Activated CD8-positive, alpha-beta memory T cell treated with anti-CD3 and anti-CD28 coated beads, Interleukin-2, amount 50 U/mL, for 48 hours (primary cell): Measurements from ENCODE around the gene VPS45.
"Not testable (repeated sequence)": the region's sequence is repeated elsewhere in the genome, so short reads cannot be mapped to it uniquely, and the experiment has no call there.

ENCODE experiments used
- DNase-seq: peaks from one replicate; pipeline ENCODE4 v3.0.0-alpha.2; 2020

The VPS45 gene, protein sequence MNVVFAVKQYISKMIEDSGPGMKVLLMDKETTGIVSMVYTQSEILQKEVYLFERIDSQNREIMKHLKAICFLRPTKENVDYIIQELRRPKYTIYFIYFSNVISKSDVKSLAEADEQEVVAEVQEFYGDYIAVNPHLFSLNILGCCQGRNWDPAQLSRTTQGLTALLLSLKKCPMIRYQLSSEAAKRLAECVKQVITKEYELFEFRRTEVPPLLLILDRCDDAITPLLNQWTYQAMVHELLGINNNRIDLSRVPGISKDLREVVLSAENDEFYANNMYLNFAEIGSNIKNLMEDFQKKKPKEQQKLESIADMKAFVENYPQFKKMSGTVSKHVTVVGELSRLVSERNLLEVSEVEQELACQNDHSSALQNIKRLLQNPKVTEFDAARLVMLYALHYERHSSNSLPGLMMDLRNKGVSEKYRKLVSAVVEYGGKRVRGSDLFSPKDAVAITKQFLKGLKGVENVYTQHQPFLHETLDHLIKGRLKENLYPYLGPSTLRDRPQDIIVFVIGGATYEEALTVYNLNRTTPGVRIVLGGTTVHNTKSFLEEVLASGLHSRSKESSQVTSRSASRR

DNA sequence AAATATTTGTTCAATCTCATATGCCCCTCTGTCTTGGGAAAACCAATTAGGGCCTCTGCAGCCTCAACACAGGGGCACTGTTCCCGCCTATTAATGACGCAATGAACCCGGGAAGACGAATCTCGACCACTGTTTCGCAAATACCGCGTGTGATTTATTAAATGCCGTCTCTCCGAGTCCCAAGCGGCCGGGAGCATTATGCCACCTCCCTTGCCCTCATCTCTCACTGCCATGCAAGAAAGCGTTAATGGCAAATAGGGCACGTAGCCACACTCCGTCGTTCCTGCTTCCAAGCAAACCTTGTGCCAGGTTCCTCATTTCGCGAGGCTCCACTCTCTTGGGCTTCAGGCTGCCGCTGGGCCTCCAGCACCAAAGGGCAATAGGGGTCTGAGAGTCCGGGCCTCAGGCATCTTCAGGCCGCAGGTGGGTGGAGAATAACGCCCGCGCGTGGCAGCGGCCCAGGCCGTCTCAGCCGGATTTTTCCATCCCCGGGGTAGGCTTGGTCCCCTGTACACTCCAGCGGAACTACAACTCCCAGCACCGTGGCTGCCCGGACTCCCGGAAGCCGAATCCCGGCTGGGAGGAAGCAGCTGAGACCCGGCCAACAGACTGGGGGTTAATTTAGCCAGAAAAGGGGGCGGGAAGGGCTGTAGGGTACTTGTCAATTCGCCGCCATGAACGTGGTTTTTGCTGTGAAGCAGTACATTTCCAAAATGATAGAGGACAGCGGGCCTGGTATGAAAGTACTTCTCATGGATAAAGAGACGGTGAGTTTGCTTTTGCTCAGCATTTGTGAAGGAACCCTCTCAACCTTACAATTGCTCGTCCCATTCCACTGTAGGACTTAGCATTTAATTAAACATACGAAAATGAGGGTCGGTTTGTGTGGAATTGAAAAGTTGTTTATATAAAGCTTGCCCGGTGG lies at the start of gene VPS45:
Gene VPS45, plus strand, starts transcription at position 593 of the 925 bp plus-strand sequence. Its CDS starts 82 bp downstream, at position 675.
- DNase-seq, result peak; percentile 91

DNA sequence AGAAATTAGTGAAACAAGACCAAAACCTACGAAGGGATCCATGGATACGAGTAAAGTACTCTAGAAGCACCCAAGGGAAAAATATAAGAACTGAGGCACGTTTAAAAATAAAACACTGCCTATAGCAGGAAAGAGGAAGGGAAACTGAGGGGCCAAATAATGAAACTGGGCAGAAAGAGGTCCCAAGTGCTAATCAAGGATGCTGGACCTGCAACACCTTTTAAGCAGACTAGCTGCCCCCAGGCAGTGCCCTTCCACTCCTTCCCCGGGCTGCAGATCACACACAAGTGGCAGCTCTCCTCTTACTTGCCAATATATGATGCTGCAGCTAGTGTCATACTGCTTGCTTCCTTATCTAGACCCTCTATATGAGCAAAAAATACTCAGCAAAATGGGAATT lies 49.4 kb upstream of the VPS45 start:
- no peak for DNase-seq

DNA sequence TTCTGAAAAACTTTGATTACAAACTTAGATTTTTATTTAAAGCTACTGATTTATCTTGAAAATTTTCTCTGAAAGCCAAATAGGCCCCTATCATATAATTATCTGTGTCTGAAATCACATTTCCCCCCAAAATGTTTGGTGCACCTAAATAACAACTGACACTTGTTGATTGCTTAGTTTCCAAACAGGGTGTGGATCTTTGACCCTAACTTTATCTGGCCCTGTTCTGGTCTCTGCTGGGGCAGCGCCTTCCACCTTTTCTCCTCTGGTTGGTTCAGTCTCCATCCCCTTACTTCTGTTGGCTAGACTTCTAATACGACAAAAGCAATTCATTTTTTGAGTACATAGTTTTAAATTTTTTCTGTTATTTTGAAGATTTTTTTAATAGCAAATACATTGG lies 46.9 kb upstream of the VPS45 start:
- no peak for DNase-seq

DNA sequence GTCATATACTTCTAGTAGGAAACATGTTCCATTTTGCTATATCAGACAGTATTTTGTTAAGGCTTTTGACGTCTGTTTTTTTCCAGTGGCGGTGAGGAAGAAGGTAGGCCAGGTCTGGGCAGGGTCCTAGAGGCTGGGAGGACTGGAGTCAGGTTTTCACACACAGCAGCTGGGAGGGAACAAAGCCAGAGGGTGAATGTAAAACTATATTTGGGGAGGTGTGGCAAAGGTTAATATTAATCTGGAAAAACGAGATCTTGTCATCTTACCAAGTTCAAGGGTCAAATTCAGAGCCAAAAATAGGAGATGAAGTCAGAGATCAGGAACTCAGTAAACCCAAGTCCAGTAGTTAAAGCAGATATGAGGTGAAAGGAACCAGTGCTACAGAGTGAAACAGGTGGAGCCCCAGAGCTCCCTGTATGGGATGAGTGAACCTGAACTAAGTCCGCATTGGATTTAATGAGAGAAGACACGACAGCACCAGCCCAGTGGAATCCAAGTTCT lies 46.3 kb upstream of the VPS45 start:
- no peak for DNase-seq

DNA sequence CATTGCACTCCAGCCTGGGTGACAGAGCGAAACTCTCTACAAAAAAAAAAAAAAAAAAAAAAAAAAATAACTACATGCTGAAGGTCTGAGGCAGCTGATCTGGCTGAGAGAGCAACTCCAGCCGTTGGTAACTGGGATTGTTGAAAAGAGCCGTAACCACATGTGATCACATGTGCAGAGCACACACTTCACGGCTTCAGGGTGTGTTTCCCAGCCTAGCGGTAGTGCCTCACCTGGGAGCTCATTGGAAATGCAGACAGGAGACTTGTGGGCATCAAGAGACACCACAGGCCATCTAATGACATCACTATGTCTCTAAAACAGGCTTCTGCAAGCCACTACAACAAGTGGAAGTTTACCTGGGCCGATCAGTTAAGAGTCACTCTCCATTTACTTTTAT lies 45.2 kb upstream of the VPS45 start:
- no peak for DNase-seq

DNA sequence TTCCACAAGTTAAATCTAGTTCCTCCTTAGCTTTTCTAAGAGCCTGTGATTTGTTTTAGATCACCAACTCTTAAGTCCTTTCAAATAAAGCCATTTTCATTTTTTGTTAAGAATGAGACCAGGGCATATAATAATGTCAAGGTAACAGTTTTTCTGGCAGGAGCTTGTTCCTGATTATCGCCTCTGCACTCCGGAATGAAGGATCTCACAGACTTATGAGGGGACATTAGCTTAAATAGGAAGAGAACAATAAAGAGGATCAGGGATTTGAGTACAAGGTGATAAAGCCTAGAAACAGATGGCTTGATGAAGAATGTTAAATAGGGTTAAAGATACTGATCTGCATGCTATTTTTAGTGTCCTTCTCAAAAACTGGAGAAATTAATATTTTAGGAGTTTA lies 43.4 kb upstream of the VPS45 start:
- DNase-seq, result no peak

DNA sequence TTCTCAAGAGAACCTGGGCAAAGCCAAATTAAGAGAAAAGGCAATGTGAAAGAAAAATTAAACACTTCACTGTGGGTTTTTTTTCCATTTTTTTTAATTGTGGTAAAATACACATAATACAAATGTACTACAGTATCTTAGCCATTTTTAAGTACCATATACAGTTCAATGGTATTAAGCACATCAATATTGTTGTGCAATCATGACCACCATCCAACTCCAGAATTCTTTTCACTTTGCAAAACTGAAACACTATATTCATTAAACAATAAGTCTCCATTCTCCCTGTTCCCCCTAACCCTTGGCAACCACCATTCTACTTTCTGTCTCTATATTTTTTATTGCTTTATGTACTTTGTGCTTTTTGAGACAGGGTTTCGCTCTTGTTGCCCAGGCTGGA lies 39.3 kb upstream of the VPS45 start:
- DNase-seq, result no peak

DNA sequence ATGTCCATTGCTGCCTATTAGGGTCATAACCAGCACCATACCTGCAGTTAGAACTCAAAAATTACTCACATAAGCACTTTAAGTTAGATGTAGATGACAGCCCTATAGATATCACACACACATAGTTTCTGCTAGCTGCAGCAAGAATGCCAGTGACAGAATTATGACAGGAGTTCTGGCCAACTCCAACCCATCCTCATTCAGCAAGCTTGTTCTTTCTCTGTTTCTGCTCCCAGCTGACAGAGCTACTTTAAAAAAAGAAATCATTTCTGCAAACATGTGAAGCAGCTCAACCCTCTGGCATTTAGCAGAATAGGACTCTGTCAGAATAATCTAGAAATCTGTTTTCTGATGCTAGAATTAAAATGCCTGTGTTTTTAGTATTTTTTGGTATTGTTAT lies 33.2 kb upstream of the VPS45 start:
- DNase-seq, result no peak

DNA sequence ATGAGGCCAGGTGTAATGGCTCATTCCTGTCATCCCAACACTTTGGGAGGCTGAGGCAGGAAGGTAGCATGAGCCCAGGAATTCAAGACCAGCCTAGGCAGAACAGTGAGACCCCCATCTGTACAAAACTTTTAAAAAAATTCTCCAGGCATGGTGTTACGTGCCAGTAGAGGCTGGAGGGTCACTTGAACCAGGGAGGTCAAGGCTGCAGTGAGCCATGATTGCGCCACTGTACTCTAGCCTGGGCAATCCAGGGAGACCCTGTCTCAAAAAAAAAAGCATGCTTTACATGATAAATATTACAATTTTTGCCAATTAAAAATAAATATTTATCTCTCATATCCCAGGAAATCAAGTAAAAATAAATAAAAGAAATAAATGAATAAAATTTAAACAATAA lies 17.6 kb upstream of the VPS45 start:
- DNase-seq, result no peak

DNA sequence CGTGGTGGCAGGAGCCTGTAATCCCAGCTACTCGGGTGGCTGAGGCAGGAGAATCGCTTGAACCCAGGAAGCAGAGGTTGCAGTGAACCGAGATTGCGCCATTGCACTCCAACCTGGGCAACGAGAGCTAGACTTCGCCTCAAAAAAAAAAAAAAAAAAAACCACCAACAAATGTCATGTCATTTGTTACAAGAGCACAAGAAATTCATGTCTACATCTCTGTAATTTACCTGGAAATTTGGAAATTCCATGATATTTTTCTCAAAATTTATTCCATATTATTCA lies 16.5 kb upstream of the VPS45 start:
- DNase-seq, result no peak

DNA sequence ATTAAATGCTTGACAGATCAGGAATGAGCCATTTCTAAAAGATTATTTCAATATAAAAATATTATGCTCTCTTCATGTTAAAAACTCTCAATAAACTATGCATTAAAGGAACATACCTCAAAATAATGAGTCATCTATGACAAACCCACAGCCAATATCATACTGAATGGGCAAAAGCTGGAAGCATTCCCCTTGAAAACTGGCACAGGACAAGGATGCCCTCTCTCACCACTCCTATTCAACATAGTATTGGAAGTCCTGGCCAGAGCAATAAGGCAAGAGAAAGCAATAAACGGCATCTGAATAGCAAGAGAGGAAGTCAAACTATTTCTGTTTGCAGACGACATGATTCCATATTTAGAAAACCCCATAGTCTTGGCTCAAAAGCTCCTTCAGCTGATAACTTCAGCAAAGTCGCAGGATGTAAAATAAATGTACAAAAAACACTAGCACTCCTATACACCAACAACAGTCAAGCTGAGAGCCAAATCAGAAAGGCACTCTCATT lies 15.6 kb upstream of the VPS45 start:
- DNase-seq, result not testable (repeated sequence)

DNA sequence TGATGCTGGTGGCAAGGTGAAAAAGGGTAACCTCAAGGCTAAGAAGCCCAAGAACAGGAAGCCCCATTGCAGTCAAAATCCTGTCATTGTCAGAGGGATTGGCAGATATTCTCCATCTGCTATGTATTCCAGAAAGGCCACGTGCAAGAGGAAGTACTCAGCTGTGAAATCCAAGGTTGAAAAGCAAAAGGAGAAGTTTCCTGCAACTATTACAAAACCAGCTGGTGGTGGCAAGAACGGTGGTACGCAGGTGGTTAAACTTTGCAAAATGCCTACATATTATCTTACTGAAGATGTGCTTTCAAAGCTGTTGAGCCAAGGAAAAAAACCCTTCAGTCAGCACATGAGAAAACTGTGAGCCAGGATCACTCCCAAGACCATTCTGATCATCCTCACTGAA lies 13.7 kb upstream of the VPS45 start:
- DNase-seq, result no peak

DNA sequence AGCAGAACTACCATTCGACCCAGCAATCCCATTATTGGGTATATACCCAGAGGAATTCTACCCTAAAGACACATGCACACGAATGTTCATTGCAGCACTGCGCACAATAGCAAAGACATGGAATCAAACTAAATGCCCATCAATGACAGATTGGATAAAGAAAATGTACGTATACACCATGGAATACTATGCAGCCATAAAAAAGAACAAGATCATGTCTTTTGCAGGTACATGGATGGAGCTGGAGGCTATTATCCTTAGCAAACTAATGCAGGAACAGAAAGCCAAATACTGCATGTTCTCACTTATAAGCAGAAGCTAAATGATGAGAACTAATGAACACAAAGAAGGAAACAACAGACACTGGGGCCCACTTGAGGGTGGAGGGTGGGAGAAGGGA lies 12.1 kb upstream of the VPS45 start:
- not testable (repeated sequence) for DNase-seq

DNA sequence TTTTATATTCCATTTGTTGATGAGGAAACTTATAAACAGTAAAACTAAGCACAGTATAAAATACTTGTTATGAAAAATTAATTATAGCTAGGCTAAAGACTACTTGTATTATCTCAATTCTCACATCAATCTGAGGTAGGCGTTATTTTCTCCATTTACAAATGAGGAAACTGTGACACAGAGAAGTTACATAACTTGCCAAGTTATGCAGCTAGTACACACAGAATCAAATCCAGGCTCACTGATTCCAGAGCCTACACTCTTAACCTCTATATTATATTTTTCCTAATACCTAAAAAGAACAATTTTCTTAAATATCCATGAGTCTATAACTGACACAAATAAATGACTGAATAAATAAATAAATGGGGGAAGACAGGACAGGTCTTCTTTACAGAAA lies 11.2 kb upstream of the VPS45 start:
- no peak for DNase-seq

DNA sequence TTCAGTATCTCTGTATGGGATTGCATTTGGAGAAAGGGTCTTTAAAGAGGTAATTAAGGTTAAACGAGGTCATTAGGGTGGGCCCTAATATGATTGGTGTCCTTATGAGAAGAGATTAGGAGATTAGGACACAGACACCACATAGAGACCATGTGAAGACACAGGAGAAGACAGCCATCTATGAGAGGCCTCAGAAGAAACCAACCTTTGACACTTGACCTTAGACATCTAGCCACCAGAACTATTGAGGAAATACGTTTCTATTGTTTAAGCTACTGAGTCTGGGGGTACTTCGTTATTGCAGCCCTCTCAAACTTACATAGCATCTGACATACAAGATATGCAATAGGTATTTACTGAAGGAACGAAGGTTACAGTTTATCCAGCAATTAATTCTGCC lies 7.3 kb upstream of the VPS45 start:
- no peak for DNase-seq

DNA sequence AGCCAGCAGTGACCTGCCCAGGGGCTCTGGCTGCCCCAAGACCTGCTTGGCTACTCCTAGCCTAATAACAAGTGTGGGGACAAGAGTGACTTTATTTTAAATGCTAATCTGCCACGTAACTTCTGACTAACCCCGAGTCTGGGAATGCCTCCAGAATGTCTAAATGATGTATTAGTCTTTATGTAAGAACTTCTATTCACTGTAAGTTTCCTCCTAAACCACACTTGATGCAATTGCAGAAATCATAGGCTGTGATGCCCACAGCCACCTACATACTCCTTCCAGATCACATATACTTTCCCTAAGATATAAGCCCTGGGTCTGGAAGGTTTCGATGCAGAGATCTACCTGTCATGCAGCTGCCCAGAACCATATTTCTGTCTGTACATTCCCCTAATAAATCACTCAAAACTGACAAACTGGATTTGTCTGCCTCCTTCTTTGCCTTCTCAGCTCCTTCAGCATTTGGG lies 5.9 kb upstream of the VPS45 start:
- no peak for DNase-seq

DNA sequence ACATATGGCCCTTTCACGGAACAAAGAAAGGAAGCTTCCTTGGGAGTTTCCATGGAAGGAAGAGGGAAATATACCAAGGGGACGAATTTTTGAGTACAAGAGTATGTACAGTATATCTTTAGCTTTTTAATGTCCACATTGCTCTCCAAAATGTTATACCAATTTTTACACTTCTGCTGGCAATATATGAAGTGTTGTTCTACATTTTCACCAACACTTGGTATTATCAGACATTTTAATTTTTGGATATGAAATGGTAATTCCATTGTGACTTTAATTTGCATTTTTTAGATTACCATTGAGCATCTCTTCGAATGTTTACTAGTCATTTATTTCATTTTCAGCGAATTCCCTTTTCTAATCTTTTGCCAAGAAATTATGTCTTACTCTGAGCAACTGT lies 5.5 kb upstream of the VPS45 start:
- no peak for DNase-seq

DNA sequence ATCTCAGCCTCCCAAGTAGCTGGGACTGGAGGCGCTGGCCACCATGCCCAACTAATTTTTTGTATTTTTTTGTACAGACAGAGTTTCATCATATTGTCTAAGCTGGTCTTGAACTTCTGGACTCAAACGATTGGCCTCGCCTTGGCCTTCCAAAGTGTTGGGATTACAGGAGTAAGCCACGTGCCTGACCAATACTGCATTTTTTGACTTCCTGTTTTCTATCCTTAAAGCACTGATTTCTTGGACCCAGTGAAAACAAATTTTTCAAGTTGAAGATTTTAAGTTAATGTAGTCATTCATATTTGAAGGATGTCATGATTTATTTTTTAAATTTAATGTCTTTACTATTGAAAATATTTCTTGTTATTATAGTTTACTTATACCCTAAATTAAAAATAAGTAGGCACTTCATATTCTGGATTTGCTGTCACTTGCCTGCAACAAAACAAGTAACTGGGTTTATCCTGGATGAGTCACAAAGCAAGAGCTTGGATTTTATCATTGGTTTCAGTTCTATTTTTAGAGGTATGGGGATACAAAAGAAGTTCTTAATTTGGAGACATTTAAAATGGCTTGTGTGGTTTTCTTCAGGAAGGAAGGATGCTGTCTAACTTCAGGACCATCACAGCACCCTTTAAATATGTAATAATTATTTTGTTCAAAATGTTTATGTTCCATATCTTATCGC lies 2.2 kb upstream of the VPS45 start:
- no peak for DNase-seq

DNA sequence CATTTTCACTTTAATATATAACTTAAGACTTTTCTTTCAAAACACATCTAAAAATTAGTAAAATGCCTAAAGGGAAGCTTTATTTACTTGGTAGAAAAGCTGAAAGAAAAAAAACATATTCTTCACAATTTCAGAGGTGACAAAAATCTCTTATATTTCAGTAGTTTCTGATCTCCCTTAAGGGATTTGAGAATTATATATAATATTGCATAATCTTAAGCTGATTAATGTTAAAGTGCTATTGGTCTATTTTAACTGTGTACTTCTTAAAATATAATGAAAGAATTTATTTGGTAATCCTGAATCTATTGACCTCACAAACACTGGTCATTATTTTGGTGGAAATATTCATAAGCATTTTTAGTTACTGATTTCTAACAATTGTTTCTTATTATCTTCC lies 1.2 kb upstream of the VPS45 start:
- no peak for DNase-seq

DNA sequence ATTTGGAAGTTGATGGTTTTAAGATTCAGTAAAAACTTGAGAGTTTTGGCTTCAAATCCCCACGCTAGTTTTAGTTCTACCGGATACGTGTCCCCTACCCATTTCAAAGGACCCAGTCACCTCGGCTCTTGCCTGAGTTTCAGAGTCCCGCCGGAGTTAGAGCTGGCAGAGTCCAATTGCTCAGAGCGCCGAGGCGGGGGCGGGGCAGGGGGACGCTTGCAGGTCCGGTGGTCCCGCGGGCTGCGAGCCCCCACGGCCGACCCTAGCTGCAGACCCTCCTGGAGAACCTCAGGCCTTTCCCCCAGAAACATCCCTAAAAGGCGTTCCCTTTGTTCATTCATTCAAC lies 765 bp upstream of the VPS45 start:
- DNase-seq, result peak; percentile 73

DNA sequence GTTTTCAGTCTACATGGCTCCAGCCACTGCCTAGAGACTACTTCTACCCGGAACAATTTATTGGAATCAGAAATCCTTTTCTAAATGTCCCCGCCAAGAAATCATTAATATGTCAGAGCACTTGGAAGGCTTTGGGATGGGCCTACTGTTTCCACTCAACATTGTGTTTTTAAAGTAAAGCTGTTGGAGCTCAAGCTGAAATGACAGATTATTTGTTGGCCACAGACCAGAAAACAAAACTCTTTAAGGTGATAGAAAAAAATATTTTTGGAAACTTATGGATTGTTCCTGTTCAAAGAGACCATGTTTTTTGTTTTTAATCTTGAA lies 496 bp downstream of the VPS45 start:
- no peak for DNase-seq

DNA sequence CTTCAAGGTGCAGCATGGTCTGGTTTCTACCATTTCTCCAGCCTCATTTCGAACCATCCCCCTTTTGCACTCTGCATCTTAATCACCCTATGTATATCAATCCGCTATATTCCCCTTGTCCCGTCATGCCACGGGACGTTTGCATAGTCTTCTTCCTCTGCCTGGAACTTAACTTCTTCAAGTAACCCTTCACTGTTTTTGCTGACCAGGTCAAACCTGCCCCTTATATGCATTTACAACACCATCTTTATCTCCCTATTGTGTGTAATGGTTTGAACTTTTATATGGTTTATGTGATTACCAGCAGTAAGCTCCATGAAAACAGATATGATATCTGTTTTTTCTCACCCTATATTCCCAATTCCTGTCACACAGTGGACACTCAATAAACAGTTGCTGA lies 2.3 kb downstream of the VPS45 start:
- no peak for DNase-seq

DNA sequence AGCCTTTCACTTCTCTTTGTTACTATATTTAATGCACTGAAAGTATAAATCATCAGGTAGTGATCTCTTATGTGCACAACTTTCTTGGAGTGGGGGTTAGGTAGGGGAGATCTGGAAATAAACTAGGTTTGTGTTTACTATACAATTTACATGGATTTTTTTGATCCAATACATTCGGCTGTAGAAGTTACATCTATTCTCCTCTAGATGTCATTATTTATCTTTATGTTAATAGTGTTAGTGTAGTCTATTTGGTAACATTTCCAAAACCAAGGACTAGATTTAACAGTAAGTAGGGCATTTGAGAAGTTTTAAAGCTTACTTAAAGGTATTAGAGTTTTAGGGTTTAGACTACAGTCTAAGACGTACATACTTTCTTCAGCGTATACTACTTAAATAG lies 5.4 kb downstream of the VPS45 start:
- no peak for DNase-seq
